ENCODE results near the gene SIGLEC12. TPM values are rescaled to one million over a fixed set of nuclear protein-coding genes. Genes with fewer than 3 reads are reported as not detected.
A peak's percentile ranks its signal among the peaks of the same experiment; 100 is the strongest.

Gene SIGLEC12
- total and polyA plus RNA-seq, 2 donors (not counting 1 experiment from before 2014, with no cell fraction given), result 0.24 TPM; not detected in 1

DNA sequence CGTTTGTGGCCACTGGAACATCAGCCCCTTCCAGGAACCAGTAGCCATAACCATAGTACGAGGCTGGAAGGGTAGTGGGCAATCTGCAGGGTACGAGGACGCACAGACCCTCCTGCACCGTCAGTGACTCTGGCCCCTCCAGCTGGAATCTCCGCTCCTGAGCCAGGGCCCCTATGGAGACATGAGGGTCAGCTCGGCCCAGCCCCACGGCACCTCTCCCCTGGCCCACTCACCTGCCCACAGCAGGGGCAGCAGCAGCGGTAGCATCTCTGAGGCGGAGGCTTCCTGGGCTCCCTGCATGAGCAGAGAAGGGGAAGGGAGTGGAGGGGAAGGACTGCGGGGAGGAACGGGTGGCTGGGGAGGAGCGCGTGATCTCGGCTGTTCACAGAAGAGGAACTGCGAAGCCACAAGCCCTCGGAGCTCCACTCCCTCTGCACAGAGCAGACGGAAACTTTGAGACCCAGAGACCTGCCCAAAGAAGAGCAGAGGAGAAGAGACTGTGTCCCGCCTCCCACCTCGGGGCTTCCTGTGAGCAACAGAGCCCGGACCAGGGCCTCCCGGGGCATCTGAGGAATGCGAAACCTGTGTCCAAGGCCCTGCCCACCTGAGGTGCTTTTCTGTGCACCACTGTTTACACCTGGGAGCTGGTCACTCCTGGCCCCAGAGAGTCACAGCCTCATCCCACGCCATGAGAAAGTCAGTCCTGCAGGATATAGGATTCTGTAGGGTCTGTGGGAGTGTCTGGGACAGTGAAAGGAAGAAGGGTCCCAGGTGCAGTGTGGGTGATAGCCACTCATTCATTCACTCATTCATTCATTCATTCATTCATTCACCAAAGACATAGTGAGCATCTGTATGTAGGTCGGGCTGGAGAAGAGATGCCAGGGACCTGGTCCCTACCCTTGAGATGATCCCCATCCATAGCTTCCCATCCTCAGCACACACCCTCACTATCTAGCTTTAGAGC, 30.0 kb upstream of the SIGLEC12 start, which contains the start of gene SIGLEC6:
Gene SIGLEC6 (minus strand): TSS at position 322 of the 967 bp plus-strand sequence. CDS start 22 bp downstream, at position 300.
- Histone ChIP-seq H3K4me2 (replicated peaks; ENCODE audit: low read depth, low read length, poor library complexity, severe bottlenecking) (peak within 1 kb of the TSS; percentile 74), H3K4me1 (ENCODE audit: control insufficient read depth in 2 of 2, insufficient read depth in 2 of 2, low read length in 2 of 2) (peaks cover 25 to 41% of the 10 kb centered on the region in 2 donors), H3K27me3 (replicated peaks in 1 of 4; ENCODE audit: control extremely low read depth in 1 of 4, control insufficient read depth in 3 of 4, insufficient read depth in 4 of 4, low read length in 3 of 4) (no peaks in the 10 kb centered on the region), H3K79me2 (ENCODE audit: control insufficient read depth, insufficient read depth, low read length) (peaks cover 5% of the 10 kb centered on the region), H3K36me3 (replicated peaks in 1 of 2; ENCODE audit: control extremely low read depth in 1 of 2, control insufficient read depth in 1 of 2, extremely low read depth in 1 of 2, insufficient read depth in 2 of 2, low read length in 1 of 2) (peaks cover 0 to 9% of the 10 kb centered on the region in 2 experiments), H3K9me3 (ENCODE audit: control extremely low read depth in 1 of 3, control insufficient read depth in 2 of 3, insufficient read depth in 1 of 3, low read length in 2 of 3) (peaks cover 0 to 4% (median 0%) of the 10 kb centered on the region in 3 donors), H4K20me1 (ENCODE audit: control insufficient read depth, insufficient read depth, low read length, poor library complexity, severe bottlenecking) (no peaks in the 10 kb centered on the region), H2AFZ (ENCODE audit: insufficient read depth, low read depth, low read length, poor library complexity, severe bottlenecking) (peak within 1 kb of the TSS; percentile 58), H3K4me3 (ENCODE audit: control extremely low read depth in 1 of 5, extremely low read depth in 1 of 5, insufficient read depth in 1 of 5, low read depth in 2 of 5, low read length in 4 of 5) (peak within 1 kb of the TSS in 4 of 5 experiments; percentile 51 to 60 (median 56)), H3K27ac (ENCODE audit: low read length in 2 of 2) (peak within 1 kb of the TSS; percentile 32 to 33), H3K9ac (ENCODE audit: low read length) (peak within 1 kb of the TSS; percentile 64)
- ATAC-seq (ENCODE audit: low read depth) (peak; percentile 96), DNase-seq (peak; percentile 88)
- peaks cover 78% of the 10 kb centered on the region for H3K4me1 Mint-ChIP-seq
- H3K9me3 Mint-ChIP-seq (ENCODE audit: insufficient read depth), result no peaks in the 10 kb centered on the region
- H3K27me3 Mint-ChIP-seq, result no peaks in the 10 kb centered on the region
- H3K4me3 Mint-ChIP-seq, result peak within 1 kb of the TSS; percentile 88
- ChIA-PET POLR2A (interaction anchor here (0.6 to 1.3 kb wide), 3 partner anchors 9 to 114 kb away, joined by 3 read pairs; partner anchors contain the start of gene SIGLEC10), CTCF (interaction anchor here (0.7 to 4.4 kb wide), 12 partner anchors 9 to 246 kb away, joined by 3 to 27 read pairs (median 4); partner anchors contain the start of gene SIGLEC10)
- TF ChIP-seq, protein P1, sequence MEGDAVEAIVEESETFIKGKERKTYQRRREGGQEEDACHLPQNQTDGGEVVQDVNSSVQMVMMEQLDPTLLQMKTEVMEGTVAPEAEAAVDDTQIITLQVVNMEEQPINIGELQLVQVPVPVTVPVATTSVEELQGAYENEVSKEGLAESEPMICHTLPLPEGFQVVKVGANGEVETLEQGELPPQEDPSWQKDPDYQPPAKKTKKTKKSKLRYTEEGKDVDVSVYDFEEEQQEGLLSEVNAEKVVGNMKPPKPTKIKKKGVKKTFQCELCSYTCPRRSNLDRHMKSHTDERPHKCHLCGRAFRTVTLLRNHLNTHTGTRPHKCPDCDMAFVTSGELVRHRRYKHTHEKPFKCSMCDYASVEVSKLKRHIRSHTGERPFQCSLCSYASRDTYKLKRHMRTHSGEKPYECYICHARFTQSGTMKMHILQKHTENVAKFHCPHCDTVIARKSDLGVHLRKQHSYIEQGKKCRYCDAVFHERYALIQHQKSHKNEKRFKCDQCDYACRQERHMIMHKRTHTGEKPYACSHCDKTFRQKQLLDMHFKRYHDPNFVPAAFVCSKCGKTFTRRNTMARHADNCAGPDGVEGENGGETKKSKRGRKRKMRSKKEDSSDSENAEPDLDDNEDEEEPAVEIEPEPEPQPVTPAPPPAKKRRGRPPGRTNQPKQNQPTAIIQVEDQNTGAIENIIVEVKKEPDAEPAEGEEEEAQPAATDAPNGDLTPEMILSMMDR (IDR thresholded peaks at IDR 0.05), result no peak
- no peak for TF ChIP-seq EZH2 (IDR thresholded peaks at IDR 0.05; ENCODE audit: borderline replicate concordance, insufficient read depth, low read depth, low read length, poor library complexity, severe bottlenecking)
- intact Hi-C loops (cut with micrococcal nuclease), result loop anchor here (2.0 to 5.0 kb wide), 4 partner anchors 41 to 121 kb away; partner anchors contain the start of genes SIGLEC10 and ZNF175
- WGBS (ENCODE audit: insufficient coverage), result 18% methylated on average over 18 of the region's 25 CpGs
- peak within 1 kb of the TSS; percentile 83 for H3K27ac Mint-ChIP-seq
